Panc1 (cell line): ENCODE measurements around the gene CCDC61. TPM values are rescaled to one million over a fixed set of nuclear protein-coding genes. Genes with fewer than 3 reads are reported as not detected.

Experiments used
- ATAC-seq: fragments of 200-7000 bp; cut with Tn5 transposase; 2 replicates; pipeline ENCODE4 v1.9.1; 2020; ENCODE audit warnings: mild to moderate bottlenecking, moderate library complexity
- BruUV-seq: library from RNA; stranded (reverse); fragments of 400-500 nt; replicated peaks from 2 replicates; lab custom pipeline; 2021; lab: Mats Ljungman, UMichigan
- CTCF ChIA-PET: fragments of 300-600 bp; sonication (Branson Sonifier 250); formaldehyde crosslinking; loops from one replicate; lab custom pipeline; 2022; ENCODE audit warnings: antibody characterized with exemption; lab: Charles Lee
- POLR2A ChIA-PET: fragments of 300-600 bp; sonication (Branson Sonifier 250); formaldehyde crosslinking; loops from one replicate; lab custom pipeline; 2022; ENCODE audit warnings: antibody characterized with exemption; lab: Charles Lee
- DNase-seq: peaks from one replicate; pipeline ENCODE4 v3.0.0-alpha.2; 2010; ENCODE audit warnings: low read depth, low spot score
- H3K27ac ChIP-seq: 2 replicates; pipeline ENCODE4 v1.5.1; 2011; ENCODE audit warnings: mild to moderate bottlenecking, low read length, inconsistent platforms
- H3K27me3 ChIP-seq: fragments of 200-500 bp; sonication (Bioruptor generic); 2 replicates; pipeline ENCODE4 v1.6.0; 2014; ENCODE audit warnings: low read length, inconsistent platforms; ENCODE audit not compliant: control insufficient read depth, insufficient read depth
- H3K36me3 ChIP-seq: fragments of 200-500 bp; sonication (Bioruptor generic); 2 replicates; pipeline ENCODE4 v1.5.1; 2014; ENCODE audit warnings: inconsistent platforms, mild to moderate bottlenecking, low read length, moderate library complexity; ENCODE audit not compliant: control insufficient read depth, insufficient read depth
- H3K4me1 ChIP-seq: 2 replicates; pipeline ENCODE4 v1.5.1; 2011; ENCODE audit warnings: inconsistent platforms, mild to moderate bottlenecking, low read length, moderate library complexity; ENCODE audit not compliant: control insufficient read depth, insufficient read depth
- H3K4me3 ChIP-seq, 2 experiments: 2 replicates each; pipeline ENCODE4 v1.5.1; 2011 to 2012; ENCODE audit warnings: low read depth in 2 of 2, low read length in 2 of 2, mild to moderate bottlenecking in 2 of 2, inconsistent platforms in 1 of 2, moderate library complexity in 1 of 2
- H3K9me3 ChIP-seq: fragments of 200-500 bp; sonication (Bioruptor generic); 2 replicates; pipeline ENCODE4 v1.5.1; 2014; ENCODE audit warnings: low read depth, mild to moderate bottlenecking, inconsistent platforms, low read length, moderate library complexity; ENCODE audit not compliant: control insufficient read depth, insufficient read depth
- POLR2AphosphoS5 ChIP-seq: IDR thresholded peaks from 2 replicates; pipeline ENCODE4 v1.6.1; 2012; ENCODE audit warnings: mild to moderate bottlenecking, low read depth, low read length, moderate library complexity
- SIN3A ChIP-seq: IDR thresholded peaks from 2 replicates; pipeline ENCODE4 v1.6.1; 2012; ENCODE audit warnings: low read depth, mild to moderate bottlenecking, low read length, moderate library complexity, borderline replicate concordance; ENCODE audit not compliant: insufficient read depth
- TCF7L2 ChIP-seq: IDR thresholded peaks from 2 replicates; pipeline ENCODE4 v1.6.1; 2011; ENCODE audit warnings: mild to moderate bottlenecking, low read depth, low read length, inconsistent platforms
- in situ Hi-C: cut with HindIII; loops from 2 replicates; pipeline ENCODE4 v1.10.0; 2016; ENCODE audit warnings: low sequenced_read_pairs, low pct_unique_long_range_greater_than_20kb
- intact Hi-C: fragments of 100-400 bp; cut with micrococcal nuclease; formaldehyde crosslinking; loops from one replicate; pipeline ENCODE4 v1.10.0; 2022; ENCODE audit not compliant: unreplicated experiment
- total RNA-seq: library from RNA; stranded (reverse); gene quantifications from one replicate; pipeline ENCODE4 v1.2.1, GENCODE V29; 2021; ENCODE audit not compliant: unreplicated experiment
- TF ChIP-seq, protein P1 (sequence below): fragments of 450-650 bp; IDR thresholded peaks from 2 replicates; pipeline ENCODE4 v1.5.1; 2017; ENCODE audit warnings: mild to moderate bottlenecking
- TF ChIP-seq, protein P2 (sequence below), 2 experiments: IDR thresholded peaks; 2 replicates each; pipeline ENCODE4 v1.6.1; 2011 to 2012; ENCODE audit warnings: low read depth in 2 of 2, control low read depth in 1 of 2, low read length in 1 of 2, mild to moderate bottlenecking in 1 of 2, moderate library complexity in 1 of 2; ENCODE audit not compliant: insufficient read depth in 1 of 2

The CCDC61 gene
- total RNA-seq, 1 experiment from 2014 or later, result 17.9 TPM

DNA sequence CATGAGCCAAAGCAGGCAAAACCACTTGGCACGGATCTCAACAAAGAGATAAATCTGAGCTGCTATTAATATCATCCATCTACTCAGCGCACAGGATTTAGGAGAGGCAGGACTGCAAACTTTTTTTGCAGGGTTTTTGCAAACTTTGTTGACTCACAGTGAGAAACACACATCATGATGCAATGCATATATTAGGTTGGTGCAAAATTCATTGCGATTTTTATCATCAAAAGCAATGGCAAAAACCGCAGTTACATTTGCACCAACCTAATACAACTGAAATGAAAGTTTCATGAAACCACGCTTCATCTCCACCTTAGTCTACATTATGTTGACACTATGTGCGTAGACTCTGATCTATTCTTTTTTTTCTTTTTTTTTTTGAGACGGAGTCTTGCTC is 17.1 kb upstream of the CCDC61 start:
- ChIA-PET CTCF (interaction anchor here (0.9 kb wide), 1 partner anchor 50 kb away, joined by 6 read pairs; no protein-coding TSS in a partner anchor), POLR2A (no interaction called here)
- DNase-seq, result no peak
- in situ Hi-C loops (no loop called here), intact Hi-C loops (no loop called here)
- Histone ChIP-seq H3K4me3 (no peak overlapping the region), H3K4me1 (no peaks in the 10 kb centered on the region), H3K36me3 (no peaks in the 10 kb centered on the region), H3K9me3 (no peaks in the 10 kb centered on the region), H3K27ac (no peak overlapping the region), H3K27me3 (no peaks in the 10 kb centered on the region)
- BruUV-seq, result no TSS peak
- ATAC-seq, result no peak
- TF ChIP-seq SIN3A (no peak), TCF7L2 (no peak), POLR2AphosphoS5 (no peak)
- TF ChIP-seq, protein P1, sequence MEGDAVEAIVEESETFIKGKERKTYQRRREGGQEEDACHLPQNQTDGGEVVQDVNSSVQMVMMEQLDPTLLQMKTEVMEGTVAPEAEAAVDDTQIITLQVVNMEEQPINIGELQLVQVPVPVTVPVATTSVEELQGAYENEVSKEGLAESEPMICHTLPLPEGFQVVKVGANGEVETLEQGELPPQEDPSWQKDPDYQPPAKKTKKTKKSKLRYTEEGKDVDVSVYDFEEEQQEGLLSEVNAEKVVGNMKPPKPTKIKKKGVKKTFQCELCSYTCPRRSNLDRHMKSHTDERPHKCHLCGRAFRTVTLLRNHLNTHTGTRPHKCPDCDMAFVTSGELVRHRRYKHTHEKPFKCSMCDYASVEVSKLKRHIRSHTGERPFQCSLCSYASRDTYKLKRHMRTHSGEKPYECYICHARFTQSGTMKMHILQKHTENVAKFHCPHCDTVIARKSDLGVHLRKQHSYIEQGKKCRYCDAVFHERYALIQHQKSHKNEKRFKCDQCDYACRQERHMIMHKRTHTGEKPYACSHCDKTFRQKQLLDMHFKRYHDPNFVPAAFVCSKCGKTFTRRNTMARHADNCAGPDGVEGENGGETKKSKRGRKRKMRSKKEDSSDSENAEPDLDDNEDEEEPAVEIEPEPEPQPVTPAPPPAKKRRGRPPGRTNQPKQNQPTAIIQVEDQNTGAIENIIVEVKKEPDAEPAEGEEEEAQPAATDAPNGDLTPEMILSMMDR, result no peak
- TF ChIP-seq, protein P2, sequence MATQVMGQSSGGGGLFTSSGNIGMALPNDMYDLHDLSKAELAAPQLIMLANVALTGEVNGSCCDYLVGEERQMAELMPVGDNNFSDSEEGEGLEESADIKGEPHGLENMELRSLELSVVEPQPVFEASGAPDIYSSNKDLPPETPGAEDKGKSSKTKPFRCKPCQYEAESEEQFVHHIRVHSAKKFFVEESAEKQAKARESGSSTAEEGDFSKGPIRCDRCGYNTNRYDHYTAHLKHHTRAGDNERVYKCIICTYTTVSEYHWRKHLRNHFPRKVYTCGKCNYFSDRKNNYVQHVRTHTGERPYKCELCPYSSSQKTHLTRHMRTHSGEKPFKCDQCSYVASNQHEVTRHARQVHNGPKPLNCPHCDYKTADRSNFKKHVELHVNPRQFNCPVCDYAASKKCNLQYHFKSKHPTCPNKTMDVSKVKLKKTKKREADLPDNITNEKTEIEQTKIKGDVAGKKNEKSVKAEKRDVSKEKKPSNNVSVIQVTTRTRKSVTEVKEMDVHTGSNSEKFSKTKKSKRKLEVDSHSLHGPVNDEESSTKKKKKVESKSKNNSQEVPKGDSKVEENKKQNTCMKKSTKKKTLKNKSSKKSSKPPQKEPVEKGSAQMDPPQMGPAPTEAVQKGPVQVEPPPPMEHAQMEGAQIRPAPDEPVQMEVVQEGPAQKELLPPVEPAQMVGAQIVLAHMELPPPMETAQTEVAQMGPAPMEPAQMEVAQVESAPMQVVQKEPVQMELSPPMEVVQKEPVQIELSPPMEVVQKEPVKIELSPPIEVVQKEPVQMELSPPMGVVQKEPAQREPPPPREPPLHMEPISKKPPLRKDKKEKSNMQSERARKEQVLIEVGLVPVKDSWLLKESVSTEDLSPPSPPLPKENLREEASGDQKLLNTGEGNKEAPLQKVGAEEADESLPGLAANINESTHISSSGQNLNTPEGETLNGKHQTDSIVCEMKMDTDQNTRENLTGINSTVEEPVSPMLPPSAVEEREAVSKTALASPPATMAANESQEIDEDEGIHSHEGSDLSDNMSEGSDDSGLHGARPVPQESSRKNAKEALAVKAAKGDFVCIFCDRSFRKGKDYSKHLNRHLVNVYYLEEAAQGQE (IDR thresholded peaks at IDR 0.05; ENCODE audit: insufficient read depth in 1 of 2, low read depth in 2 of 2, low read length in 1 of 2), result no peak

DNA sequence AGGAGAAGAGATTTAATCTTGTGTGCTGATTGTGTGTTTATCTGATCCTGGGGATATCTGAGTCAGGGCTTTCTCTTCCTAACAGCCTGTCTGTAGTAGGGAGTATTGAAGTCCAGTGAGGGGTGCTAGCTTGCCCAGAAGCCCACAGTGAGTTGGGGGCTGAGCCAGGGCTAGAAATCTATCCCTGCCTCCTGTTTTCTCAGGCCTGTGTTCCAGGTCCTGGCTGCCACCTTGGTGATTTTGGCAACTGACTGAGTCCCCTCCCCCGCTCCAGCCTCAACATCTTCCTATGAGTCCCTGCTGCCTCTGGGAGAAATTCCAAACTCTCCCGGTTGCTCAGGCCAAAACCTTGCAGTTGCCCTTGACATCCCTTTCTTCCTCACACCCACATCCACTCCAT is 13.9 kb upstream of the CCDC61 start:
- H3K27me3 ChIP-seq, result no peaks in the 10 kb centered on the region
- intact Hi-C loops (no loop called here), in situ Hi-C loops (no loop called here)
- BruUV-seq, result no TSS peak
- no peak for TF ChIP-seq POLR2AphosphoS5
- TF ChIP-seq TCF7L2, result no peak
- CTCF ChIA-PET, result no interaction called here
- no peak overlapping the region for H3K27ac ChIP-seq
- DNase-seq (no peak), ATAC-seq (no peak)
- no peaks in the 10 kb centered on the region for H3K9me3 ChIP-seq
- H3K4me1 ChIP-seq, result no peaks in the 10 kb centered on the region
- no peak overlapping the region for H3K4me3 ChIP-seq
- no peaks in the 10 kb centered on the region for H3K36me3 ChIP-seq
- POLR2A ChIA-PET, result no interaction called here

DNA sequence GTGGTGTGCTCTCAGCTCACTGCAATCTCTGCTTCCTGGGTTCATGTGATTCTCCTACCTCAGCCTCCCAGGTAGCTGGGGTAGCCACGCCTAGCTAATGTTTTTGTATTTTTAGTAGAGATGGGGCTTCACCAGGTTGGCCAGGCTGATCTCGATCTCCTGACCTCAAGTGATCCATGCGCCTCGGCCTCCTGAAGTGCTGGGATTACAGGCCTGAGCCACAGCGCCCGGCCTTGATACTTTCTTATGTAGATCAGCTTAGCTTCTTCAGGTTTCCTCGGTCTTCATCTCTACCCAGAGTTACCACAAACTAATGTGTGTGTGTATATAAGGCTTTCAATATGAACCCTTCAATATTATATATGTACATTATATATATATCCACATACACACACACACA is 9.9 kb upstream of the CCDC61 start:
- no peaks in the 10 kb centered on the region for H3K4me1 ChIP-seq
- no peak overlapping the region for H3K27ac ChIP-seq
- no peaks in the 10 kb centered on the region for H3K27me3 ChIP-seq
- ChIA-PET CTCF (no interaction called here), POLR2A (no interaction called here)
- no peaks in the 10 kb centered on the region for H3K9me3 ChIP-seq
- H3K4me3 ChIP-seq, result no peak overlapping the region
- in situ Hi-C loops, result no loop called here
- BruUV-seq, result no TSS peak
- no peak for DNase-seq
- intact Hi-C loops, result no loop called here
- TF ChIP-seq, protein P1, result no peak
- TF ChIP-seq TCF7L2 (no peak), SIN3A (no peak), POLR2AphosphoS5 (no peak)
- TF ChIP-seq, protein P2 (IDR thresholded peaks at IDR 0.05; ENCODE audit: insufficient read depth in 1 of 2, low read depth in 2 of 2, low read length in 1 of 2), result no peak
- no peak for ATAC-seq
- no peaks in the 10 kb centered on the region for H3K36me3 ChIP-seq
